Right atrium auricular region (tissue), 2 donors: Measurements from ENCODE around the gene RNF150. TPM values are rescaled to one million over a fixed set of nuclear protein-coding genes. Genes with fewer than 3 reads are reported as not detected.

Experiments used
- DNase-seq: peaks from one replicate; pipeline ENCODE4 v3.0.0-alpha.2; 2019; ENCODE audit warnings: low spot score
- H3K27ac ChIP-seq, 2 donors: fragments of 200-600 bp; sonication (generic); 1 replicate in 1 of 2; 2 replicates in 1 of 2; pipeline ENCODE4 v1.5.1; 2016 to 2019
- H3K27me3 ChIP-seq, 2 donors: fragments of 200-600 bp; sonication (generic); one replicate each; pipeline versions ENCODE4 v1.5.1 to v1.6.0; 2017 to 2019
- H3K36me3 ChIP-seq: fragments of 200-600 bp; sonication (generic); one replicate; pipeline ENCODE4 v1.5.1; 2016
- H3K4me1 ChIP-seq, 2 donors: fragments of 200-600 bp; sonication (generic); one replicate each; pipeline versions ENCODE4 v1.5.1 to v1.6.0; 2017 to 2019
- H3K4me3 ChIP-seq, 2 donors: fragments of 200-600 bp; sonication (generic); 1 replicate in 1 of 2; 2 replicates in 1 of 2; pipeline ENCODE4 v1.5.1; 2017 to 2019; ENCODE audit warnings: mild to moderate bottlenecking in 1 of 2, moderate library complexity in 1 of 2
- H3K9me3 ChIP-seq, 2 donors: fragments of 200-600 bp; sonication (generic); one replicate each; pipeline ENCODE4 v1.5.1; 2019
- total RNA-seq, 2 donors: library from RNA; depleted of rRNA; stranded (reverse); fragments of >200 nt; gene quantifications; one replicate each; pipeline ENCODE4 v1.1.0, GENCODE V29; 2016
- TF ChIP-seq, protein P1 (sequence below), 2 donors: fragments of 200-600 bp; sonication (generic); IDR thresholded peaks; one replicate each; pipeline ENCODE4 v1.5.1; 2019; ENCODE audit warnings: antibody characterized with exemption in 2 of 2

Gene RNF150
- total RNA-seq, 2 donors from 2014 or later: 26.2 to 34.2 TPM

DNA sequence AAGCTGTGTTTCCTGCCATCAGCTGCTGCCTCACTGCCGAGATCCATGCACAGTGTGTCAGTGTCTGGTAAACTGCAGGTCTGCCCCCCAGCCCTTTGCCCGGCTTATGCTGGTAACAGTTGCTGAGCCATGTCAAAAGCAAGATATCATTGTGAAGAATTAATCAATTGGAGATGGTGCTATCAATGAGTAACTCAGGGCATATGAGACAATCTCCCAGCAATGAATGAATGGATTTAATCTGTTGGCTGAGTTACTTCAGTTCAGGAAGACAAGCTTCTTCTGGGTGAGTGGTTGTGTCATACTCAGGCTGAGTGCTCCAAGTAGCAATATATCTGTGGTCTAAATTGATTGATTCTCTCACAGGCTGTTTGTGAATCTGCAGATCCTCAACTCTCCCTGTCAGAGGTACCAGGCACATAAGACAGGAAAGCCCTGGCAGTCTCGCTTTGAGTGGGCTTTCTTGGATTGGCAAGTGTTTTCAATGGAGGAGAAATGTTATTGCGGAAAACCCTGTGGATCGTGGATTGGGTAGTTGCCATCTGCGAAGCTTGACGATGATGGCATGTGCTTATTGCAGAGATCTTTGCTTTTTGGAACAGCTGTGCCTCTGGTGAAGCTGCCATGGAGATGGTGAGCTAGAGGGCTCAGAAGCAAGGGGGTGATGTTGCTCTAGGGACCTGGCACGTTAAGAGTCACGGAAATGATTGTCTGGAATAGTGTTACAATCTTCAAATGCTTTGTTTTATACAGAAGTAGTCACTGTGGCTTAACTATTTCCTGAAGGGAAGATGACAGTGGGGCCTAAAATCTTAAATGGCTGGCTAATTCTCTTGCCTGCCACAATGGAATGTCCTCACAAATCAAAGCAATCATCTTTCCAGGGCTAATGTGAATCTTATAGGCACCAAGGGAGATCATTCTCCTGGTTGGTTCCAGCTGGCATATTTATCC is 229.5 kb downstream of the RNF150 start:
- Histone ChIP-seq H3K27ac (no peak overlapping the region), H3K4me3 (no peak overlapping the region), H3K9me3 (no peaks in the 10 kb centered on the region), H3K27me3 (no peaks in the 10 kb centered on the region), H3K36me3 (no peaks in the 10 kb centered on the region), H3K4me1 (peaks cover 0 to 14% of the 10 kb centered on the region in 2 donors)
- TF ChIP-seq, protein P1, sequence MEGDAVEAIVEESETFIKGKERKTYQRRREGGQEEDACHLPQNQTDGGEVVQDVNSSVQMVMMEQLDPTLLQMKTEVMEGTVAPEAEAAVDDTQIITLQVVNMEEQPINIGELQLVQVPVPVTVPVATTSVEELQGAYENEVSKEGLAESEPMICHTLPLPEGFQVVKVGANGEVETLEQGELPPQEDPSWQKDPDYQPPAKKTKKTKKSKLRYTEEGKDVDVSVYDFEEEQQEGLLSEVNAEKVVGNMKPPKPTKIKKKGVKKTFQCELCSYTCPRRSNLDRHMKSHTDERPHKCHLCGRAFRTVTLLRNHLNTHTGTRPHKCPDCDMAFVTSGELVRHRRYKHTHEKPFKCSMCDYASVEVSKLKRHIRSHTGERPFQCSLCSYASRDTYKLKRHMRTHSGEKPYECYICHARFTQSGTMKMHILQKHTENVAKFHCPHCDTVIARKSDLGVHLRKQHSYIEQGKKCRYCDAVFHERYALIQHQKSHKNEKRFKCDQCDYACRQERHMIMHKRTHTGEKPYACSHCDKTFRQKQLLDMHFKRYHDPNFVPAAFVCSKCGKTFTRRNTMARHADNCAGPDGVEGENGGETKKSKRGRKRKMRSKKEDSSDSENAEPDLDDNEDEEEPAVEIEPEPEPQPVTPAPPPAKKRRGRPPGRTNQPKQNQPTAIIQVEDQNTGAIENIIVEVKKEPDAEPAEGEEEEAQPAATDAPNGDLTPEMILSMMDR (IDR thresholded peaks at IDR 0.05): no peak
- no peak for DNase-seq

DNA sequence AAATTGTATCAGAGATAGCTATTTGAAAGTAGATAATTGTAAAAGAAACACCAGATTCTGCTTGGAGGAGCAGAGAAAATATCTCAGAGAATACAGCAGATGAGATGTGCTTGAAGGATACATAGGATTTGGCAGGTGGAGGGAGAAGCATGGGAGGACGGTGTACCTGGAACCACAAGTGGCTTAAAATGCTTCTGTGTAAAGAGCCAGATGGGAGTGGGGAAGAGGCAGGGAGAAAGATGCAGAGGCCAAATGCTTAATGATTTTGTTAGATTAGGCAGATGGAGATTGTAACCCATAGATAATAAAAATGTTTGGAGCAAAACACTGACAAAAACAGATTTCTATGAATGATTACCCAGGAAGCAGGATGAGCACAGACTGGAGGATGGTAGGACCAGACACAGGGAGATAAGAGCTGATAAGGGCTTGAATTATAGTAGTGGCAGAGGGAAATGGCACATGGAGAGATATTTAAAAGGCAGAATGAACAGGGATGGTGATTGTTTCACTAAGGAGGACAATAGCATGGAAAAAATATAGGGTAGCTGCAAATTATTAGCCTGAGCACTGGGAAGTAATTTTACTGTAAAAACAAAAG is 231.4 kb downstream of the RNF150 start:
- Histone ChIP-seq H3K9me3 (no peaks in the 10 kb centered on the region), H3K27me3 (no peaks in the 10 kb centered on the region), H3K4me1 (peaks cover 0 to 5% of the 10 kb centered on the region in 2 donors), H3K27ac (no peak overlapping the region), H3K4me3 (no peak overlapping the region), H3K36me3 (no peaks in the 10 kb centered on the region)
- TF ChIP-seq, protein P1 (IDR thresholded peaks at IDR 0.05): no peak
- no peak for DNase-seq

DNA sequence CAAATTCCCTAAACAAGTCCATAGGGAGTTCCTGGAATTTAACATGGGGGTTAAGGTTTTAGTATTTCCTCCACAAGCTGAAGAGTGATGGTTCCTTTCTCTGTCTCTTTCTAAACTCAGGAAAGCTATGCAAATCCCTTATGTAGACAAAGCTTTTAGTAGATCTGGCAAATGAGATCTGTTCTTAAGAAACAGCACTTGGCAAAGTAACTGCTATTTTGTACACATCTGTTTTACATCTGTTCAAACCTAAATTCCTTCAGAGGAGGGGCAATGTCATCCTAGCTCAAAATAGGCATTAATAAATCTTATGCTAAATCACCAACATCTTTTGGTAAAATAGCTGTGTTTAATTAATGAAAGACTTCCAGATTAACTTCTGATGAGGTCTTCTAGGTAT is 239.3 kb downstream of the RNF150 start:
- peaks cover 0 to 5% of the 10 kb centered on the region in 2 donors for H3K4me1 ChIP-seq
- H3K4me3 ChIP-seq: no peak overlapping the region
- H3K9me3 ChIP-seq: no peaks in the 10 kb centered on the region
- H3K27ac ChIP-seq: no peak overlapping the region
- no peaks in the 10 kb centered on the region for H3K36me3 ChIP-seq
- no peaks in the 10 kb centered on the region for H3K27me3 ChIP-seq
- TF ChIP-seq, protein P1 (IDR thresholded peaks at IDR 0.05): no peak
- DNase-seq: no peak

DNA sequence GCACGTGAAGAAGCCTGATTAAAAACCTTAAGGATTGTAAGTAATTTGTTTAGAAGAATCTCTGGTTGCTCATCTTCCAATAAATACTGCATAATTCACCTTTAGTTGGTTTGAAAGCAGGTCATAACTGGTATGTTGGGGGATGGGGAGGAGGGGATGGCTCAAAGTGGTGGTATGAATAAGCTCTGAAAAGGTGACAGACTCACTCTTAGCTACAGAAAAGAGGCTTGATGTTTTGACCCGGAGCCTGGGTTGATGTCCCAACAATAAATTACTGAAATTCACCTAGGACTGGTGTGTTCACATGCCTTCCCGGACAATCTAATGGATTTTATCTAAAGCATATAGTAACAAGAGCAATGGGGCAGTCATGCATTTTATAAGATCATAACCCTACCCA is 245.2 kb downstream of the RNF150 start:
- Histone ChIP-seq H3K4me1 (no peaks in the 10 kb centered on the region), H3K36me3 (no peaks in the 10 kb centered on the region), H3K9me3 (peaks cover 0 to 4% of the 10 kb centered on the region in 2 donors), H3K4me3 (no peak overlapping the region), H3K27me3 (no peaks in the 10 kb centered on the region), H3K27ac (peak overlapping the region in 1 of 2 donors; percentile 61)
- TF ChIP-seq, protein P1 (IDR thresholded peaks at IDR 0.05): no peak
- DNase-seq: no peak

DNA sequence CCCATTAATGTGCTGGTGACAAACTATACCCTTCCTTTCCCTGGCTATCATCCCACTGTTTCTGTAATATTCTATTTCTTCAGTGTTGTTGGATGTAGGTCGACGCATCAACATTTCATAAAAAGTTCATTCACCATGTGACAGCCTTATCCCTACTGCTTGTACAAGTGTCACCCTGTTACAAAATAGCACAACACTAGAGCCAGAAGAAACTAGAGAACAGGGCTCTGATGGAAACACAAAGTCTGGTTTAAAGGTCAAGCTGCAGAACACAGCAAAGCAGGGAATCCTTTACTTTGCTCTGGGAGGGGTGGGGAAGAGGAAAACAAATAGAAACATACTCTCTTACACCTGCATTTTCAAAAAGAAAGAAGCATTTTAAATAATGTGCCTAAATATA is 245.8 kb downstream of the RNF150 start:
- Histone ChIP-seq H3K4me1 (no peaks in the 10 kb centered on the region), H3K9me3 (peaks cover 0 to 4% of the 10 kb centered on the region in 2 donors), H3K27me3 (no peaks in the 10 kb centered on the region), H3K36me3 (no peaks in the 10 kb centered on the region), H3K4me3 (no peak overlapping the region), H3K27ac (peak overlapping the region in 1 of 2 donors; percentile 61)
- TF ChIP-seq, protein P1 (IDR thresholded peaks at IDR 0.05): no peak
- no peak for DNase-seq
